NCI-H2227 (cell line): ENCODE results near the gene BMAL1.

Experiments used
- DNase-seq: peaks from one replicate; lab custom pipeline; 2025; ENCODE audit not compliant: unreplicated experiment; lab: John Stamatoyannopoulos, UW

Gene BMAL1

GRCh38 chr11:13314676-13315394 is 37.2 kb downstream of the BMAL1 start:
- no peak for DNase-seq

GRCh38 chr11:13315517-13316432 is 38.2 kb downstream of the BMAL1 start:
- DNase-seq = no peak

GRCh38 chr11:13316528-13316961 is 39.0 kb downstream of the BMAL1 start:
- no peak for DNase-seq

GRCh38 chr11:13317293-13318080 is 39.9 kb downstream of the BMAL1 start:
- no peak for DNase-seq

GRCh38 chr11:13318498-13319295 is 41.1 kb downstream of the BMAL1 start:
- no peak for DNase-seq

- DNase-seq = no peak
Observed at GRCh38 chr11:13320688-13321087, 43.1 kb downstream of the BMAL1 start.

GRCh38 chr11:13321431-13321830 is 43.8 kb downstream of the BMAL1 start:
- DNase-seq = no peak

GRCh38 chr11:13324141-13324540 is 46.6 kb downstream of the BMAL1 start:
- no peak for DNase-seq

GRCh38 chr11:13324709-13325108 is 47.1 kb downstream of the BMAL1 start:
- peak; percentile 44 for DNase-seq

GRCh38 chr11:13327421-13327820 is 49.8 kb downstream of the BMAL1 start:
- no peak for DNase-seq

GRCh38 chr11:13328286-13328685 is 50.7 kb downstream of the BMAL1 start:
- DNase-seq = peak; percentile 13

- DNase-seq = peak; percentile 65
Observed at GRCh38 chr11:13329670-13330356, 52.2 kb downstream of the BMAL1 start.

- DNase-seq = no peak
Observed at GRCh38 chr11:13332124-13332523, 54.5 kb downstream of the BMAL1 start.

GRCh38 chr11:13333456-13333957 is 55.9 kb downstream of the BMAL1 start:
- no peak for DNase-seq

- DNase-seq = no peak
Observed at GRCh38 chr11:13334034-13334786, 56.6 kb downstream of the BMAL1 start.

- DNase-seq = peak; percentile 39
Observed at GRCh38 chr11:13335319-13335718, 57.7 kb downstream of the BMAL1 start.

GRCh38 chr11:13336246-13336878 is 58.8 kb downstream of the BMAL1 start:
- no peak for DNase-seq

- no peak for DNase-seq
Observed at GRCh38 chr11:13338019-13338426, 60.4 kb downstream of the BMAL1 start.
